HFF-Myc (cell line): ENCODE results near the gene RSL24D1.

ENCODE experiments used
- DNase-seq: peaks from one replicate; pipeline ENCODE4 v3.0.0-alpha.2; 2011; ENCODE audit warnings: low read depth; ENCODE audit errors: extremely low read depth
- H3K4me3 ChIP-seq: replicated peaks from 2 replicates; pipeline ENCODE4 v1.5.1; 2011; ENCODE audit warnings: low read depth, mild to moderate bottlenecking, control low read depth, low read length
- TF ChIP-seq, protein P1 (sequence below): IDR thresholded peaks from 2 replicates; pipeline ENCODE4 v1.5.1; 2012; ENCODE audit warnings: mild to moderate bottlenecking, low read depth, low read length, control low read depth; ENCODE audit errors: missing control alignments

The RSL24D1 gene

DNA sequence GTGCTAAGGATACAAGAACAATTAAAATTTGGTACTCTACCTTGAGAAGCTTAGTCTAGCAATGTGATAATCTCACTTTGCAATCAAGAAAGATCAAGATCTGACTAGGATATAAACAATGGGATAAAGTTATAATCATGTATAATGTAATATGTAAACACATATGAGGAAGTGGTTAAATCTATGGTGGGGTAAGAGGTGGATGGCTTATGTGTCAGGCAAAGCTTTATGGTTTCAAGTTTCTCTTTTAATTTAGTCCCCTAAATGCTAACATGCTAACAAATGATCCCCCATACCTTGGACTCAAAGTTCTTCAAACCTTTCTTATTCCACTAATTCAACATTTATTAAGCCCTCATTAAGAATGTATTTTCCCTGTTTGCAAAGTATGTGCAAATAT lies 2.5 kb downstream of the RSL24D1 start:
- TF ChIP-seq, protein P1, sequence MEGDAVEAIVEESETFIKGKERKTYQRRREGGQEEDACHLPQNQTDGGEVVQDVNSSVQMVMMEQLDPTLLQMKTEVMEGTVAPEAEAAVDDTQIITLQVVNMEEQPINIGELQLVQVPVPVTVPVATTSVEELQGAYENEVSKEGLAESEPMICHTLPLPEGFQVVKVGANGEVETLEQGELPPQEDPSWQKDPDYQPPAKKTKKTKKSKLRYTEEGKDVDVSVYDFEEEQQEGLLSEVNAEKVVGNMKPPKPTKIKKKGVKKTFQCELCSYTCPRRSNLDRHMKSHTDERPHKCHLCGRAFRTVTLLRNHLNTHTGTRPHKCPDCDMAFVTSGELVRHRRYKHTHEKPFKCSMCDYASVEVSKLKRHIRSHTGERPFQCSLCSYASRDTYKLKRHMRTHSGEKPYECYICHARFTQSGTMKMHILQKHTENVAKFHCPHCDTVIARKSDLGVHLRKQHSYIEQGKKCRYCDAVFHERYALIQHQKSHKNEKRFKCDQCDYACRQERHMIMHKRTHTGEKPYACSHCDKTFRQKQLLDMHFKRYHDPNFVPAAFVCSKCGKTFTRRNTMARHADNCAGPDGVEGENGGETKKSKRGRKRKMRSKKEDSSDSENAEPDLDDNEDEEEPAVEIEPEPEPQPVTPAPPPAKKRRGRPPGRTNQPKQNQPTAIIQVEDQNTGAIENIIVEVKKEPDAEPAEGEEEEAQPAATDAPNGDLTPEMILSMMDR, result no peak
- H3K4me3 ChIP-seq, result peak overlapping the region; percentile 73
- no peak for DNase-seq

DNA sequence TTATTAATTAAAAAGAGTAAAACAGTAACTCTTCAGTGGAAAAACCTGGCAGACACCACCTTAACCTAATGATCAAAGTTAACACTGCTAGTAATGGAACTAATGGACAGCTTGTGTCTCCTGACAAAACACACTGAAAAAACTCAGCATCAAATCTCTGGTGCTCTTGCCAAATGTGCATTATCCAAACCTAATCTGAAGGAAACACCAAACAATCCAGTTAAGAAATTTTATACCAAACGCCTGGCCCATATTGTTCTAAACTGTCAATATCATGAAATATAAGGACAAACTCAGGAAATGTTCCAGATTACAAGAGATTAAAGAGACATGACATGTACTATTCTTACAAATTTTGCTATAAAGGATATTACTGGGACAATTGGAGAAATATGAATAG lies 10.4 kb downstream of the RSL24D1 start:
- no peak overlapping the region for H3K4me3 ChIP-seq
- TF ChIP-seq, protein P1, result no peak
- DNase-seq, result no peak

DNA sequence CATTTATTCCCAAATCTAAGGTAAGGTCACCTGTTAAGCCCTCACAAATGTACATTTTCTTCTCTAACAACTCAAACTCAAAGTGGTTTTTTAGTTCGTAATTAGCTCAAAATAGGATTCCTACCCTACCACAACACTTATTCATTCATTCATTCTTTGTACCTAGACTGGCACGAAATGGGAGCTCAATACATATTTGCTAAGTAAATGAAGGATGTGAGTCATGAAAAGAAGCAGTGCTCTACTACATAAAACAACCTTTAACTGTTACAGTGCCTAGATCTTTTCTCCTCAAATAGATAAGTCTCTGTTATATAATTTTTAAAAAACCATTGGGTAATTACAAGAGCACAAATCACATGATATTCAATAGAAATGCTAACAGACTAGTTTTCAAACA lies 13.1 kb downstream of the RSL24D1 start:
- no peak for DNase-seq
- TF ChIP-seq, protein P1, result no peak
- no peak overlapping the region for H3K4me3 ChIP-seq

DNA sequence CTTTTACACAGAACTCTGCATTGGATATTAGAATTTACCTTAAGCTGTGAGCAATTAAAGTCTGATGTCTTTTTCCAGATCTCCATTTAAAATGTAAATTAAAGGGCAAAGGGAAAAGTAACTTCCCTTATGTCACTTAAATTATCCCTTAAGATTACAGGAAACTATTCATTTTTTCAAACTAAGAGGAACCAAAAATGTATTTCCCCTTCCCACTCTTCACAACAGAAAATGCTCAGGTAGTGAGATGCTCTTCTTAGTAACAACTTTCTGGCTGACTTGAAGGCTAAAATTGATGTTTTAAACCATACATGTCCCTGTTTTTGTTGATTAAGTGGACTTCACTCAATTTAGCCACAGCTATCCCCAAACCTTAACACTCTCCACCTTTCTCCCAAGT lies 17.6 kb downstream of the RSL24D1 start:
- TF ChIP-seq, protein P1, result no peak
- no peak overlapping the region for H3K4me3 ChIP-seq
- no peak for DNase-seq

DNA sequence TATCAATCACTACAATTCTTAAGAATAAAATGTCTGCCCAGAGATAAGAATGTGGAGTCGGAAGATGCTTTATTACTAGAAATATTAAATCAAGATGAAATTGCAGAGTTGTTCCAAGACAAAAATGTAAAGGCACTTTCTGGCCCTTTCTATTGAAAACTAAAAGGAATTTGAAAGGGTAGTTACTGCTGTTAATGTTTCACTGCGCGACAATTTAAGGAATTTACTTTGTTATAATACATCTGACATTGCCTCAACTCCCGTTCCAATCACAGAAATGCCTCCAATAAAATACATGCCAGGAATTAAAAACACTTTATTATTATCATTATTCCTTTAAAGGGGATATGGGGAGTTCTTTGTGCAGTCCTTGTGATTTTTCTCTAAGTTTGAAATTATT lies 26.4 kb downstream of the RSL24D1 start:
- DNase-seq, result no peak
- H3K4me3 ChIP-seq, result no peak overlapping the region

DNA sequence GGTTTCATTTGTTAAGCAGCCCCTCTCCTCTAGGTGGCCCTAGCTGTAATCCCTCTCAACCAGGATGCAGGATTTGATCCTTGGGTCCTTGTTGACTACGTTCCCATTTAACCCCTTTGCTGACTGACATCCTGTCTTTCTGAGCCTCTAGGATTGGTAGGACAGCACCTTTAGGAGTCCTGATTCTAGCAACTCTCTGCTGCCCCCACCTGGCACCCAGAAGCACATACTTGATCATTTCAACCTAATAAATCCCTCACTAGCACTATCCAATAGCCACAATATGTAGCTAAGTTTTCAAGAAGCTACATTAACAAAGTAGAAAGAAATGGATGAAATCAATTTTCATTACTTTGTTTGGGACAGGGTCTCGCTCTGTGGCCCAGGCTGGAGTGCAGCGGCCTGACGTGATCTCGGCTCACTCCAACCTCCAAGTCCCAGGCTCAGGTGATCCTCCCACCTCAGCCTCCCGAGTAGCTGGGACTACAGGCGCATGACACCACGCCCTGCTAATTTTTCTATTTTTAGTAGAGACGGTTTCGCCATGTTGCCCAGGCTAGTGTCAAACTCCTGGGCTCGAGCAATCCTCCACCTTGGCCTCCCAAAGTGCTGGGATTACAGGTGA lies 28.3 kb downstream of the RSL24D1 start:
- TF ChIP-seq, protein P1, result peak; percentile 83
- no peak overlapping the region for H3K4me3 ChIP-seq
- peak; percentile 54 for DNase-seq

More for the DNA sequence above, 26.4 kb downstream of the RSL24D1 start:
- TF ChIP-seq, protein P1, result no peak

DNA sequence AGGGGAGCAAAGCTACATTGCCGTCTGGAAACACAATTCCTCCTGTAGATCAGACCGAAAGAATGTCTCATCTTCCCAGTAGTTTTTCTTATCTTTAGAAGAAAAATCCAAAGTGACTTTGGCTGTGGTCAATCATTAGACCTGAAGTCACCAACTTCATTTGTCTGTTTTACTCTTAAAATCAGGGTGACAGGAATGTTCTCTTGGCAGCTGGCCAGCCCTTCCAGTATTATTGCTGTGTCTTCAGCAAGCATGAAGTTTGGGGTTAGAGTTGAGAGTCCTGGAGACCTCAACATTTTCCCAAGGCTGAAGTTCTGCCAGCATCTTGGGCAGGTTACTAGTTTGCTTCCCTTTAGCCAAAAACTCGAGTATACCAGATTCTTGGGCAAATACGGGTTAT lies 32.5 kb downstream of the RSL24D1 start:
- no peak overlapping the region for H3K4me3 ChIP-seq
- no peak for DNase-seq
- TF ChIP-seq, protein P1, result no peak
